ENCODE data around the gene LACC1. TPM values are rescaled to one million over a fixed set of nuclear protein-coding genes. Genes with fewer than 3 reads are reported as not detected.

The LACC1 gene
- total RNA-seq, 1 donor from 2014 or later, result 2.3 TPM

DNA sequence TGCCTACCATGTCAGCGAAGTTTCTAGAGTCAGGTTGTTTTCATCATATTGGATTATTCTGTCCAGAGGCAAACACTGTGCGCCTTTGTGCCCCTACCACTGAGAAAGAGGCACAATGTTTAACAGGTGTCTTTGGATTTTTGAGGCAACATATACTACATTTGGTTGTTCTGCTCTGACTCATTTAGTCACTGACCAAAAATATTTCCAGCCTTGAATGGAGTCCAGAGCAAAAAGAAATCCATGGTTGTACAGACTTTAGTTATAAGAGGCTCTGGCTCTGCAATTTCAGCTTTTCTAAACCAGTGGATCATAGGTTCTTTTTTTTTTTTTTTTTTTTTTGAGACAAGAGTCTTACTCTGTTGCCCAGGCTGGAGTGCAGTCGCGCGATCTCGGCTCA lies 35.7 kb downstream of the LACC1 start:
- Histone ChIP-seq H3K9me3 (replicated peaks) (no peaks in the 10 kb centered on the region), H3K36me3 (no peaks in the 10 kb centered on the region), H3K4me3 (no peak overlapping the region), H3K27ac (replicated peaks) (no peak overlapping the region), H3K27me3 (ENCODE audit: low read depth) (no peaks in the 10 kb centered on the region), H3K4me1 (peaks cover 22% of the 10 kb centered on the region)
- intact Hi-C loops (cut with micrococcal nuclease), result no loop called here
- no peak for TF ChIP-seq CTCF (IDR thresholded peaks at IDR 0.05; ENCODE audit: borderline replicate concordance)
- no peak for DNase-seq

GRCh38 chr13:43916828-43917227 lies 37.1 kb downstream of the LACC1 start:
- intact Hi-C loops (cut with micrococcal nuclease), result no loop called here
- peaks cover 13% of the 10 kb centered on the region for H3K4me1 ChIP-seq
- TF ChIP-seq CTCF (IDR thresholded peaks at IDR 0.05; ENCODE audit: borderline replicate concordance), result no peak
- no peaks in the 10 kb centered on the region for H3K9me3 ChIP-seq (replicated peaks)
- no peaks in the 10 kb centered on the region for H3K36me3 ChIP-seq
- no peak for DNase-seq
- no peak overlapping the region for H3K4me3 ChIP-seq
- H3K27ac ChIP-seq (replicated peaks), result no peak overlapping the region
- H3K27me3 ChIP-seq (ENCODE audit: low read depth), result no peaks in the 10 kb centered on the region

DNA sequence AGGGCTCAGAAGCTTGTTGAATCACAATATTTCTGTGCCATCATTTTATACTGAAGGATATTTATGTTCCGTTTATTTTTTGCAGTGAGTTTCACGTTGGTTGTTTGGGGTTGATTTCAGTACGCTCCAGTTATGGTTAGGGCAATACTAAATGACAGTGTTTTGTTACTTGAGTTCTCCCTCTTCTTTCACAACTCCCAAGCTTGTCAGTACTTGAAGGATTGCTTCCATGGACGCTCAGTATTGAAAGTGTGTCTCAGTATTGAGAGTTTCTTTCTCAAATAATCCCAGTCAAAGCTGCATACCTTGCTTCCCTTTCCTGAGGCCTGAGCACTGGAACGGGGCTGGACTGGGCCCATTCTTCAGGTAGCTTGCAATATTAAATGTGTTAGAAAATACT lies 38.9 kb downstream of the LACC1 start:
- H3K27me3 ChIP-seq (ENCODE audit: low read depth), result no peaks in the 10 kb centered on the region
- intact Hi-C loops (cut with micrococcal nuclease), result no loop called here
- no peak overlapping the region for H3K4me3 ChIP-seq
- no peaks in the 10 kb centered on the region for H3K36me3 ChIP-seq
- no peak for TF ChIP-seq CTCF (IDR thresholded peaks at IDR 0.05; ENCODE audit: borderline replicate concordance)
- no peaks in the 10 kb centered on the region for H3K9me3 ChIP-seq (replicated peaks)
- no peak for DNase-seq
- H3K4me1 ChIP-seq, result no peaks in the 10 kb centered on the region
- no peak overlapping the region for H3K27ac ChIP-seq (replicated peaks)

DNA sequence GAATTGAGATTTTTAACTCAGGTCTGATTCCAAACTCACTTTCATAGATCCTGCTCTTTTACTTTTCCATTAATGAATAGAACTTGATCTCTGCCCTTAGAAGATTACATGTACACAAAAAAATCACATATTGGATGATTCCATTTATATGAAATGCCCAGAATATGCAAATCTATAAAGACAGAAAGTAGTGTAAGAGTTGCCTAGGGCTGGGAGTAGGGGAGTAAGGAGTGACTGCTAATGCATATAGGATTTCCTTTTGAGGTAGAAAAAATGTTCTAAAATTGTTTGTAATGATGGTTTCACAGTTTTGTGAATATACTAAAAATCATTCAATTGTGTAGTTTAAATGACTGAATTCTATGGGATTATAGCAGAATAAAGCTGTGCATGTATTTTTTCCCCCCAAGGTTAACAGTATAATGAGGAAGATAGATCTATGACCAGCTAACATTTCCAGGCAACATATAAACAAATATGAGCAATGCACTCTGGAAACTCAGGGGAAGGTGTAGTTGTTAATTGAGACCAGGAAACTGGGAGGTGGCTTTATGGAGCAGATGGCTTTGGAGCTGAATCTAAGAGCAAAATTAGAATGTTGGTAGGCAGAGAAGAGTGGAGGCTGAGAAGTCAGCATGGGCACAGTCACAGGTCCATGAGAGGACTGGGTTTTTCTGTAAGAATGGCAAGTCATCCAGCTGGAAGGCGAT lies 41.4 kb downstream of the LACC1 start:
- TF ChIP-seq CTCF (IDR thresholded peaks at IDR 0.05; ENCODE audit: borderline replicate concordance), result no peak
- Histone ChIP-seq H3K36me3 (no peaks in the 10 kb centered on the region), H3K4me3 (no peak overlapping the region), H3K27me3 (ENCODE audit: low read depth) (no peaks in the 10 kb centered on the region), H3K9me3 (replicated peaks) (no peaks in the 10 kb centered on the region), H3K27ac (replicated peaks) (no peak overlapping the region), H3K4me1 (no peaks in the 10 kb centered on the region)
- intact Hi-C loops (cut with micrococcal nuclease), result no loop called here
- DNase-seq, result no peak

- no peak for TF ChIP-seq CTCF (IDR thresholded peaks at IDR 0.05; ENCODE audit: borderline replicate concordance)
- intact Hi-C loops (cut with micrococcal nuclease), result no loop called here
- no peaks in the 10 kb centered on the region for H3K27me3 ChIP-seq (ENCODE audit: low read depth)
Observed at GRCh38 chr13:43924549-43925245, 45.0 kb downstream of the LACC1 start.

More at GRCh38 chr13:43924549-43925245, 45.0 kb downstream of the LACC1 start:
- Histone ChIP-seq H3K27ac (replicated peaks) (no peak overlapping the region), H3K9me3 (replicated peaks) (no peaks in the 10 kb centered on the region), H3K36me3 (no peaks in the 10 kb centered on the region), H3K4me1 (no peaks in the 10 kb centered on the region), H3K4me3 (no peak overlapping the region)
- no peak for DNase-seq
